ENCODE data around the gene ZNF532. TPM values are rescaled to one million over a fixed set of nuclear protein-coding genes. Genes with fewer than 3 reads are reported as not detected.

The ZNF532 gene
- polyA plus RNA-seq, 3 donors, result 0.76 to 18.5 (median 1.7) TPM

- no peaks in the 10 kb centered on the region for H4K20me1 ChIP-seq (ENCODE audit: insufficient read depth, low read length)
- no peak overlapping the region for H3K27ac Mint-ChIP-seq
- no peak overlapping the region for H3K4me2 ChIP-seq (replicated peaks; ENCODE audit: extremely low read depth, low read length, poor library complexity, severe bottlenecking)
- H3K36me3 ChIP-seq (replicated peaks in 1 of 2; ENCODE audit: control insufficient read depth in 1 of 2, insufficient read depth in 2 of 2, low read length in 2 of 2), result no peaks in the 10 kb centered on the region
- intact Hi-C loops (cut with micrococcal nuclease), result no loop called here
- peaks cover 19 to 31% (median 29%) of the 10 kb centered on the region in 3 donors for H3K27me3 Mint-ChIP-seq (ENCODE audit: low read depth in 3 of 3)
- H3K27me3 ChIP-seq (ENCODE audit: control insufficient read depth in 2 of 2, insufficient read depth in 2 of 2, low read length in 2 of 2), result peaks cover 0 to 11% of the 10 kb centered on the region in 2 donors
- no peak for TF ChIP-seq CTCF (IDR thresholded peaks at IDR 0.05)
- no peak overlapping the region for H3K4me3 ChIP-seq (replicated peaks in 1 of 3; ENCODE audit: low read depth in 2 of 3, low read length in 3 of 3)
- no peak overlapping the region for H3K4me3 Mint-ChIP-seq
- H3K4me1 Mint-ChIP-seq, result peaks cover 24% of the 10 kb centered on the region
- H3K9me3 ChIP-seq (replicated peaks in 1 of 2; ENCODE audit: control insufficient read depth in 1 of 2, insufficient read depth in 1 of 2, low read length in 2 of 2), result peaks cover 0 to 6% of the 10 kb centered on the region in 2 donors
- WGBS (ENCODE audit: insufficient coverage), result 92% methylated on average over 2 of the region's 2 CpGs
- no peak overlapping the region for H3K9ac ChIP-seq (ENCODE audit: insufficient read depth, low read length, poor library complexity, severe bottlenecking)
- H3K36me3 Mint-ChIP-seq, result no peaks in the 10 kb centered on the region
- H3K9me3 Mint-ChIP-seq, result peaks cover 5 to 14% (median 9%) of the 10 kb centered on the region in 7 donors
- DNase-seq, result no peak
- H2AFZ ChIP-seq (ENCODE audit: insufficient read depth, low read depth, low read length, poor library complexity, severe bottlenecking), result no peak overlapping the region
- no peak overlapping the region for H3K27ac ChIP-seq (ENCODE audit: low read depth in 1 of 2, low read length in 2 of 2)
- H3K79me2 ChIP-seq (ENCODE audit: insufficient read depth, low read length), result no peaks in the 10 kb centered on the region
- peaks cover 8 to 9% of the 10 kb centered on the region in 2 donors for H3K4me1 ChIP-seq (ENCODE audit: control insufficient read depth in 1 of 2, insufficient read depth in 2 of 2, low read length in 2 of 2)
Measured at GRCh38 chr18:58843688-58844035, 21.0 kb upstream of the ZNF532 start.

- Histone ChIP-seq H3K36me3 (replicated peaks in 1 of 2; ENCODE audit: control insufficient read depth in 1 of 2, insufficient read depth in 2 of 2, low read length in 2 of 2) (no peaks in the 10 kb centered on the region), H3K4me2 (replicated peaks; ENCODE audit: extremely low read depth, low read length, poor library complexity, severe bottlenecking) (no peak overlapping the region), H3K27ac (ENCODE audit: low read depth in 1 of 2, low read length in 2 of 2) (no peak overlapping the region), H3K27me3 (ENCODE audit: control insufficient read depth in 2 of 2, insufficient read depth in 2 of 2, low read length in 2 of 2) (peaks cover 0 to 11% of the 10 kb centered on the region in 2 donors), H4K20me1 (ENCODE audit: insufficient read depth, low read length) (no peaks in the 10 kb centered on the region), H2AFZ (ENCODE audit: insufficient read depth, low read depth, low read length, poor library complexity, severe bottlenecking) (no peak overlapping the region), H3K79me2 (ENCODE audit: insufficient read depth, low read length) (no peaks in the 10 kb centered on the region), H3K4me1 (ENCODE audit: control insufficient read depth in 1 of 2, insufficient read depth in 2 of 2, low read length in 2 of 2) (peaks cover 8 to 9% of the 10 kb centered on the region in 2 donors), H3K9ac (ENCODE audit: insufficient read depth, low read length, poor library complexity, severe bottlenecking) (no peak overlapping the region), H3K4me3 (replicated peaks in 1 of 3; ENCODE audit: low read depth in 2 of 3, low read length in 3 of 3) (no peak overlapping the region), H3K9me3 (replicated peaks in 1 of 2; ENCODE audit: control insufficient read depth in 1 of 2, insufficient read depth in 1 of 2, low read length in 2 of 2) (peaks cover 0 to 8% of the 10 kb centered on the region in 2 donors)
- 94% methylated on average over 2 of the region's 4 CpGs for WGBS (ENCODE audit: insufficient coverage)
- peaks cover 5 to 17% (median 7%) of the 10 kb centered on the region in 7 donors for H3K9me3 Mint-ChIP-seq
- DNase-seq, result no peak
- H3K4me3 Mint-ChIP-seq, result no peak overlapping the region
- H3K4me1 Mint-ChIP-seq, result peaks cover 29% of the 10 kb centered on the region
- intact Hi-C loops (cut with micrococcal nuclease), result no loop called here
- H3K27me3 Mint-ChIP-seq (ENCODE audit: low read depth in 3 of 3), result peaks cover 22 to 31% (median 31%) of the 10 kb centered on the region in 3 donors
- no peaks in the 10 kb centered on the region for H3K36me3 Mint-ChIP-seq
- TF ChIP-seq CTCF (IDR thresholded peaks at IDR 0.05), result no peak
- H3K27ac Mint-ChIP-seq, result no peak overlapping the region
Measured at GRCh38 chr18:58844871-58845270, 19.8 kb upstream of the ZNF532 start.

Data from CD14-positive monocyte (primary cell).